Dendritic cell treated with granulocyte-macrophage colony-stimulating factor and Interleukin-4, amounts not matched to agents 40 ng/mL and 50 ng/mL, for 4 days (primary cell): ENCODE results near the gene TIMP2.

Experiments
- H3K27ac Mint-ChIP-seq: one replicate; pipeline ENCODE4 v1.8.0; 2022; ENCODE audit warnings: mild to moderate bottlenecking, mixed read lengths
- H3K27me3 Mint-ChIP-seq: one replicate; pipeline ENCODE4 v1.8.0; 2022; ENCODE audit warnings: mild to moderate bottlenecking, mixed read lengths
- H3K36me3 Mint-ChIP-seq: one replicate; pipeline ENCODE4 v1.8.0; 2022; ENCODE audit warnings: low read depth, mixed read lengths
- H3K4me1 Mint-ChIP-seq: one replicate; pipeline ENCODE4 v1.8.0; 2022; ENCODE audit warnings: low read depth, mixed read lengths
- H3K4me3 Mint-ChIP-seq: one replicate; pipeline ENCODE4 v1.8.0; 2022; ENCODE audit warnings: mild to moderate bottlenecking, moderate library complexity, mixed read lengths
- H3K9me3 Mint-ChIP-seq: one replicate; pipeline ENCODE4 v1.8.0; 2022; ENCODE audit warnings: mixed read lengths
- intact Hi-C: fragments of 100-400 bp; cut with micrococcal nuclease; formaldehyde crosslinking; loops from one replicate; pipeline ENCODE4 v1.15.0; 2022

Gene TIMP2

DNA sequence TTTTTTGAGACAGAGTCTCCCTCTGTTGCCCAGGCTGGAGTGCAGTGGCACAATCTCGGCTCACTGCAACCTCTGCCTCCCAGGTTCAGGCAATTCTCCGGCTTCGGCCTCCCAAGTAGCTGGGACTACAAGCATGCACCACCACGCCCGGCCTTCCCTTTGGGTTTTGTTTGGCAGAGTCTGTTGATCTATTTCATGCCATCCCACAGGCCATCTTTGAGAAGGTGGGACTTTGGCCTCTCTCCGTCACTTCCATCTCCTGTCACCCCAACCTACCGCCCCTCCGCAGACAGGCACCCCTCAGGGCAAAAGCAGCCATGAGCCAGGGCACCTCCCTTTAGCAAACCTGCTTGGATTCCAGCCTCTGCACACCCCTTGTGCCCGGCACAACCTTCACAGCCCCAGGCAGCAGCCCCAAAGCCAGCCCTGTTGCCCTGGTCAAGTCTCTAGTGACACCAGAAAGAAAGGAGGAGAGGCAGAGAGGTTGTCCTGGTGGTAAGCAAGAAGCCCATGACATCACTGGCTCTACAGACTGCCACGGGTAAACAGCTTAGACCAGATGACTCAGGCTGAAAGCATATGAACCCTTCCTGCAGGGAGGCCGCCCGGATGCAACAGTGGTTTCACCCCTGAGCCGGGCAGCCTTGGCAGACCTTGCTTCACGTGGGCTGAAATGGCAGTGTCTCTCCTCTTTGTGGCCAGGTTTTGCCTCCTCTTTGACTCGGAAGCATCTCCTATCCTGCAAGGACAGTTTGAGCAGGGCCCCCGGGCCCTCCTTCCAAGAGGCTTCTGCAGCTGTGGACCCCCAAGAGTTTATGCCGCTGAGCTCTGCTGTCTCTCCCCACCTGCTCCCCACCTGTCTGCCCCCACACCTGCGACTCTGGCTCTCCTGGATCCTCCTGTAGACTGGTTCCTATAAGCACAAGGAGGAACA is 8.1 kb upstream of the TIMP2 start:
- H3K27me3 Mint-ChIP-seq = peaks cover 8% of the 10 kb centered on the region
- peak overlapping the region; percentile 12 for H3K27ac Mint-ChIP-seq
- peaks cover 21% of the 10 kb centered on the region for H3K4me1 Mint-ChIP-seq
- no peaks in the 10 kb centered on the region for H3K9me3 Mint-ChIP-seq
- intact Hi-C loops = no loop called here
- no peak overlapping the region for H3K4me3 Mint-ChIP-seq
- no peaks in the 10 kb centered on the region for H3K36me3 Mint-ChIP-seq

DNA sequence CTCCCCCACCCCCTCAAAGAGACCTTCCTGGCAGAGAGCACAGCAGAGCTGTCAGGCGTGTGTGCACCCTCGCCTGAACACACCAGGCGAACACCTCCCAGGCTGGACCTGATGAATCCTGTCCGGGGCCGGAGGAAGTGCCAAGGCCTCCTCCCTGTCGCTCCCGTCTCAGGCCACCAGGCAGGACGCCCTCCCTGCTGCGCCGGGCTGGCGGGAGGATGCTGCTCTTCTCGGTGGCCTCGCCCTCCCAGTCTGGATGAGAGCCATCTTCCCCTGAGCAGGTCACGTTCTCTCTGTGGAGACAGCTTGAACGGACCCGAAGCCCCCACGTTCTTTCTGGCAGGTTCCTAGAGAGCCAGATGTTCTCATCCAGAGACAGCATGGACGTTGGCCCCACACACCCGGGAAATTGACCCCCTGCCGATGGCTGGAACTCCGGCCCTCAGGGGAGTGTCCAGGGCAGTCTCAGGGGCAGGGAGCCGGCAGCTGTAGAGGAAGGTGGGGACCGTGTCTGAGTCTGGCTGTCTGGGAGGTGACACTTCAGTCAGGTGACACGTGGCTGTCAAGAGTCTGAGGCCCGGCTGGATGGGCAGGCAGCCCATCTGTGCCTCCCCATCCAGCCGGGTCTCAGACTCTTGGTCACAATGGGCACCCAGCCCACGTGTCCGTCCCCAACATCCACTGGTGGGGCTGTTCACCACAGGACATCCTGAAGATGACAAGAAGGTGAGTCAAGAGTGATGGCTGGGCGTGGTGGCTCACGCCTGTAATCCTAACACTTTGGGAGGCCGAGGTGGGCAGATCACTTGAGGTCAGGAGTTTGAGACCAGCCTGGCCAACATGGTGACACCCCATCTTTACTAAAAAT is 5.0 kb upstream of the TIMP2 start:
- Mint-ChIP-seq H3K4me3 (no peak overlapping the region), H3K27ac (peak overlapping the region; percentile 23), H3K27me3 (peaks cover 7% of the 10 kb centered on the region), H3K9me3 (no peaks in the 10 kb centered on the region), H3K36me3 (no peaks in the 10 kb centered on the region), H3K4me1 (peaks cover 26% of the 10 kb centered on the region)
- intact Hi-C loops = no loop called here

GRCh38 chr17:78925662-78926555 is 722 bp upstream of the TIMP2 start:
- peak overlapping the region; percentile 79 for H3K27ac Mint-ChIP-seq
- H3K4me1 Mint-ChIP-seq = peaks cover 37% of the 10 kb centered on the region
- H3K9me3 Mint-ChIP-seq = no peaks in the 10 kb centered on the region
- peak overlapping the region; percentile 78 for H3K4me3 Mint-ChIP-seq
- H3K36me3 Mint-ChIP-seq = peaks cover 32% of the 10 kb centered on the region
- peaks cover 7% of the 10 kb centered on the region for H3K27me3 Mint-ChIP-seq
- intact Hi-C loops = loop anchor here (1.0 to 2.0 kb wide), 2 partner anchors 35 to 60 kb away; no protein-coding TSS in a partner anchor

GRCh38 chr17:78924481-78925151 is 571 bp downstream of the TIMP2 start:
- H3K9me3 Mint-ChIP-seq = no peaks in the 10 kb centered on the region
- peak overlapping the region; percentile 87 for H3K27ac Mint-ChIP-seq
- peaks cover 50% of the 10 kb centered on the region for H3K4me1 Mint-ChIP-seq
- peaks cover 45% of the 10 kb centered on the region for H3K36me3 Mint-ChIP-seq
- H3K27me3 Mint-ChIP-seq = peaks cover 4% of the 10 kb centered on the region
- intact Hi-C loops = loop anchor here (2.0 kb wide), 1 partner anchor 34 kb away; no protein-coding TSS in a partner anchor
- H3K4me3 Mint-ChIP-seq = peak overlapping the region; percentile 89

GRCh38 chr17:78923660-78924453 is 1.3 kb downstream of the TIMP2 start:
- no peaks in the 10 kb centered on the region for H3K9me3 Mint-ChIP-seq
- peaks cover 57% of the 10 kb centered on the region for H3K4me1 Mint-ChIP-seq
- intact Hi-C loops = loop anchor here (2.0 kb wide), 1 partner anchor 33 kb away; no protein-coding TSS in a partner anchor
- H3K36me3 Mint-ChIP-seq = peaks cover 52% of the 10 kb centered on the region
- H3K27ac Mint-ChIP-seq = peak overlapping the region; percentile 87
- peaks cover 4% of the 10 kb centered on the region for H3K27me3 Mint-ChIP-seq
- H3K4me3 Mint-ChIP-seq = peak overlapping the region; percentile 89

- Mint-ChIP-seq H3K9me3 (no peaks in the 10 kb centered on the region), H3K36me3 (peaks cover 57% of the 10 kb centered on the region), H3K27me3 (peaks cover under 1% of the 10 kb centered on the region), H3K4me3 (peak overlapping the region; percentile 89), H3K27ac (peak overlapping the region; percentile 87), H3K4me1 (peaks cover 66% of the 10 kb centered on the region)
- intact Hi-C loops = no loop called here
Measured at GRCh38 chr17:78922816-78923498, 2.2 kb downstream of the TIMP2 start.

DNA sequence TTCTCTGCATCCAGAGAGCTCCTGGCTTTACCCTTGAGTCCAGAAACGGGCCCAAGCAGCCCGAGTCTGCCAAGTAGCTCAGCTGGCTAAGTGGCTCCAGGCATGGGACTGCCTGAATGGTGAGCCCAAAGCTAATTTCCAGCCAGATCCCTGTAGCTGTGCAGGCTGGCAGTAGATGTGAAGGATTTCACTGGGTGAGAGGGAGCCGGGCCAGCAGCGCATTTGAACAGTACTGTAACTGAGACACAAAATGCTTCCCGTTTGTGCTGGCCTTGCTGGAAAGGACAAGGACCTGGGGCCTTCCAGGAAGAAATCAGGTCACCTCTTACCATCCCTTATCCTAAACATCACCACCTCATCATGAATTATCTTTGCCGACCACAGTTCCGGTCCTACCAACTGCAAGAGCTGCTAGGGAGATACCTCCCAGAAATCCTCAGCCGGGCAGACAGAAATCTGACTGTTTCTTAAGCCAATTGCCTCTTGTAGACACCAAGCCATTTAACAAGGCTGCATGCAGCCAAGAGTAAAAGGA is 3.7 kb downstream of the TIMP2 start:
- Mint-ChIP-seq H3K27ac (peak overlapping the region; percentile 87), H3K9me3 (no peaks in the 10 kb centered on the region), H3K36me3 (peaks cover 66% of the 10 kb centered on the region), H3K27me3 (no peaks in the 10 kb centered on the region), H3K4me3 (no peak overlapping the region), H3K4me1 (peaks cover 78% of the 10 kb centered on the region)
- intact Hi-C loops = no loop called here

DNA sequence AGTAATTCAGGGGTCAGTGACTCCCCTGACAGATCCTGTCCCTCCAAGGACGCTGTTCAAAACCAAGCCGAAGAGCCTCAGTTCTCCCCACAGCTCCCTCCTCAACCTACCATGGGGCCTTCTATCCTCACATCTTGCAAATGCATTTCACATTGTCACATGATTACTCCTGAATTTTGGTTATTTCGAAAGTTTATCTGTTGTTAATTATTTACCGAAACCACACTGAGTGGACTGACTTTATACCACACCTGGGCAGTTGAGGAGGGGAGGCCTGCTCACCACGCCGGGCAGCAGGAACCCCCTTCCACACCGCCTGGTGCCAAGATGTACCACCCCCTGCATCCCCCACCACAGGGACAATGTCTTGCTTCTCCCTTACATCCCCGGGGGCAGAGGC is 4.7 kb downstream of the TIMP2 start:
- intact Hi-C loops = no loop called here
- no peaks in the 10 kb centered on the region for H3K27me3 Mint-ChIP-seq
- no peaks in the 10 kb centered on the region for H3K9me3 Mint-ChIP-seq
- H3K4me3 Mint-ChIP-seq = no peak overlapping the region
- H3K27ac Mint-ChIP-seq = peak overlapping the region; percentile 72
- peaks cover 76% of the 10 kb centered on the region for H3K36me3 Mint-ChIP-seq
- H3K4me1 Mint-ChIP-seq = peaks cover 82% of the 10 kb centered on the region

GRCh38 chr17:78919861-78920450 is 5.2 kb downstream of the TIMP2 start:
- H3K27me3 Mint-ChIP-seq = no peaks in the 10 kb centered on the region
- H3K36me3 Mint-ChIP-seq = peaks cover 81% of the 10 kb centered on the region
- peak overlapping the region; percentile 72 for H3K27ac Mint-ChIP-seq
- peaks cover 88% of the 10 kb centered on the region for H3K4me1 Mint-ChIP-seq
- intact Hi-C loops = no loop called here
- H3K9me3 Mint-ChIP-seq = no peaks in the 10 kb centered on the region
- H3K4me3 Mint-ChIP-seq = no peak overlapping the region

DNA sequence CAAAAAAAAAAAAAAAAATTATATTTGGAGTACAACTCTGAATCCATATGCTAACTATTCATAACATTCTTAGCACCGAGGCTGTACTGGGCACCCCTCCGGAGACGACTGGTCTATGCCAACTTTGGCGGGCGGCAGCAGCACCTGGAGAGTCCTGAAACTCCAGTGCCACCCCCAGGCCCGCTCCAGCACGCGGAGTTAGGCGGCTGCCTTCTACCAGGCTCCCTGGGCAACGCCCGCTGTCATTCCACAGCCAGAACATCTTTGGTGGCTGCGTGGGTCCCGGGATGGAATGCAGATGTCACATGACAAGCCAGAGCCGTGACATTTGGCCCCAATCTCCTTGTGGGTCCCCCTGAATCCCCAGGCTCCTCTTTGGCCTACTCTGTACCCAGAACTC is 6.2 kb downstream of the TIMP2 start:
- Mint-ChIP-seq H3K9me3 (no peaks in the 10 kb centered on the region), H3K4me1 (peaks cover 89% of the 10 kb centered on the region), H3K4me3 (peak overlapping the region; percentile 62), H3K36me3 (peaks cover 76% of the 10 kb centered on the region), H3K27me3 (no peaks in the 10 kb centered on the region), H3K27ac (peak overlapping the region; percentile 72)
- intact Hi-C loops = no loop called here

DNA sequence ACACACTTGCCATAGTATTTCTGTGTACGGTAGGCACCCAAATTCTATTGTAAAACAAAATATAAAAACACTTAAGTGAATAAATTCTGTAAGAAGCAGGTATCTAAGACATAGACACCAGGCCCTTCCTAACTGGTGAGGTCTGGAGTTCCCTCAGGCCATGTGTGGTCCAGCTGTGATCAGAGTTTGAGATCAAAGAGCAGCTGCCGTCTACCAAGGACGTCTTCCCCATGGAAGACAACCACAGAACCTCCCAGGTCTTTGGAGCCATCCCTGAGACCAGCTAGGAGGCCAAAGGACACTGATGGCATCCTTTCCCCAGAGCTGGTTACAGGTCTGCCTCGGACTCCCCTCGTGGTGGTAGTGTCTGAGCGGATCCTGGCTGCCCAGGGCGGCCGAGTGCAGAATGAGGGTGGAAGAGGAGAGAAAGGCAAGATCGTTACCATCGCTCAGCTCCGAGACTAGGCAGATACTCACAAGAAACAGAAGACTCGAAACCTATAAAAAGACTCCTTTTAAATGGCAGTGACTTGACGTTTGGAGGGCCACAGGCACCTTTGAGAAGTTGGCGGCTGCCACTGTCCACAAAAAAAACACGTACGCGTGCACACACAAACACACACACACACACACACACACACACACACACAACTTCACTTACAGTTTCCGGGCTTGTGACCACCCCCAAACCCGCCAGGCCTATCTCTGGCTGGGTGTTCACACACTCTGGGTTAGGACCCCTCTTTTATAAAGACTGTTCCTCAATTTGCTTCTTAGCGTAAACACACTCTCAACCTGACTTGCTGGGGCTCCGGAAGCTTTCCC is 7.5 kb downstream of the TIMP2 start:
- H3K4me1 Mint-ChIP-seq = peaks cover 89% of the 10 kb centered on the region
- no peaks in the 10 kb centered on the region for H3K27me3 Mint-ChIP-seq
- intact Hi-C loops = no loop called here
- peaks cover 65% of the 10 kb centered on the region for H3K36me3 Mint-ChIP-seq
- H3K27ac Mint-ChIP-seq = peak overlapping the region; percentile 72
- no peaks in the 10 kb centered on the region for H3K9me3 Mint-ChIP-seq
- peak overlapping the region; percentile 62 for H3K4me3 Mint-ChIP-seq
